GM23248 (cell line): ENCODE results near the gene MYCBP2.

ENCODE experiments used
- EZH2 ChIP-seq: fragments of 200-600 bp; sonication (generic); IDR thresholded peaks from 2 replicates; pipeline ENCODE4 v1.6.1; 2018; ENCODE audit warnings: antibody characterized with exemption, mild to moderate bottlenecking; ENCODE audit not compliant: insufficient read depth, poor library complexity, severe bottlenecking
- EZH2phosphoT487 ChIP-seq: fragments of 200-600 bp; sonication (generic); IDR thresholded peaks from 2 replicates; pipeline ENCODE4 v1.6.1; 2018; ENCODE audit warnings: antibody characterized with exemption, moderate library complexity, mild to moderate bottlenecking, low read depth; ENCODE audit not compliant: insufficient read depth

DNA sequence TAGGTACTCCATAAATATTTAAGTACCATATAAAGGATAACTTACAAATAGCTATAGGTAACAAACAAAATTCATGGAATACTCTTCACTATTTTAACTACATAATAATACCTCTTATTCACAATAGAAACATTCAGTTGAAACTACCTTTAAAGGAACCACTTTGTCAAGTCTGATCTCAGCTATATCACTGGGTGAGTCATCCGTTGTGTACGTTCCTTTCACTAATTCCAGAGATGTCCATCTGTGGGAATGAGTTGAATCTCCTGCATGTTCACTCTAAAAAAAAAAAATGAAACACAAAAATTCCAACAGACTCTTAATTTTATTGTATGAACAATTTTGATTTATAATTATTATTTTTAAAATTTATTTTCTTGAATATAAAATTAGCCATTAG lies 150.5 kb downstream of the MYCBP2 start:
- TF ChIP-seq EZH2, result no peak
- TF ChIP-seq EZH2phosphoT487, result no peak
